GM19438 (cell line): ENCODE data around the gene DUOXA2.
"Not testable (repeated sequence)": the region's sequence is repeated elsewhere in the genome, so short reads cannot be mapped to it uniquely, and the experiment has no call there.

ENCODE experiments used
- ATAC-seq: cut with Tn5 transposase; IDR thresholded peaks from one replicate; pipeline ENCODE4 v1.9.1; 2021; ENCODE audit warnings: low read depth; ENCODE audit not compliant: unreplicated experiment

DUOXA2 gene

DNA sequence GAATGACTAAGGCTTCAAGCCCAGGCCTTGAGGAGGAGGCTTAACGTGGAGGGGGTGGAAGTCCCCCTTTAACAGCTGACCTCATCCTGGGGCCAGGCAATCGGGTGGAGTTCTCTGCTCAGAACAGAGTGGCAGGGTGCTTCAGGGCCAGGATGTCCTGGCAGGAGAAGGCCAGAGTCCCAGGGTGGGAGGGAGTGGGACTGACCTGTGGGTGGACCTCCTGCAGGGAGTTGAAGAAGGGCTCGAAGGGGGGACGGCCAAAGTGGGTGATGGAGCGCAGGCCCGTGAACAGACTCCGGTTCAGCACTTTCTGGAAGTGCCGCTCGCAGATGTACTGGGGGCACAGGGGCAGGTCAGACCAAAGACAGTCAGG, 19.8 kb upstream of the DUOXA2 start:
- ATAC-seq: no peak

DNA sequence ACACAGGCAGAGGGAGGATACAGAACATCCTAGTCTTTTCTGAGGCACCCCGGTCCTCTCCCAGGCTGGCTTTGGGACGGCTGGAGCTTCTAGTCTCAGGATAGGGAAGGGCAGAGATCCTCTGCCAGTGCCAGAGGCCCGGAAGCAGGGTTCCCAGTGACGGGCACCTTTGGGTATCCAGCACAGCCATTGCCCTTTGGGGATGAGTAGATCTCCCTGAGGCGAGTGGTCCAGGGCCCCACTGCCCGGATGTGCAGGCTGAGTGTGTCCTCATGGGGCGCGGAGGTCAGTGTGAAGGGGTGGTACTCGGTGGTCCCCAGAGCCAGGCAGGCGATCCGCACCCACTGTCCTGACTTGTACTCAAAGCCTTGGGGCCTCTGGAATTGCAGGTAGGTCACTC, 18.5 kb upstream of the DUOXA2 start:
- no peak for ATAC-seq

DNA sequence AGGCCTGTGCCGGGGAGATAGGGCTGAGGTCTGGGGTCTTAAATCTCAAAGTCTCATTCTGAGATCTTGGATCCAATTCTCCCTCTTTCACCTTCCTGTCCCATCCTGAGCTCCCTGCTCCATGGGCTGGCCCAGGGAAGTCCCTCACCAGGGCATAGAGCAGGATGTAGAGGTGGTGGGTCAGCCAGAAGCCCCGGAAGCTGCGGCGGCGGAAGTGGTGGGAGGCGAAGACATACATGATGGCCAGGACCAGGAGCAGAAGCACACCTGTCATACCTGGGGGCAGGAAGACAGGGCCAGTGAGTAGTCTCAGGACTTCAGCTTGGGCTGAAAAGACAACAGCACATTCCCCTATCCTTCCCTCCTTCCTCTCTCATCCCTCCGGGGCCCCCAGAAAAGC, 16.7 kb upstream of the DUOXA2 start:
- ATAC-seq: no peak

DNA sequence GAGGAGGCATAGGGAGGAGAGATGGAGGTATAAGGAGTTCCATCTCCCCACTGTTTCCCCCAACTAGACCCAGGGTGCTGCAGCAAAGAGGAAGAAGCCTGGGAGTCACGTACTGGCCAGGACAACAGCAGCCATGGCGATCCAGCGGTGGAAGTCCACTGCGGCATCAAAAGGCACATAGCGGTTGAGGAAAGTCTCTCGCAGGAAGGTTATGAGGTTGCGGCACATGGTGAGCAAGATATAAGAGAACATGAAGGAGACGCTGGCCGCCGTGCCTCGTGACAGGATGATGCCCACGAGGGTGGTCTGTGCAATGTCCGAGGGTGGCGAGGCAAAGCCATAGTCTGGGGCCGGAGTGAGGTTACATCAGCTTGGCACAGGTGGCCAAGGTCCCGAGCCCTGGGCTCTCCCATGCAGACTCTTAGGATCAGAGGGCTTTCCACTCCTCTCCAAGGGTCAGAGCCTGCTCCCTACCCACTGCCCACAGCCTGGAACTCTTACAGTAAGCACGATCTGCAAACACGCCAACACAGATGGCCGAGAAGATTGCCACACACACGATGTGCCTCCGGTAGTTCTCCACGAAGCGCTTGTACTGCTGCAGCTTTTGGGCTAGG, 14.5 kb upstream of the DUOXA2 start:
- no peak for ATAC-seq

DNA sequence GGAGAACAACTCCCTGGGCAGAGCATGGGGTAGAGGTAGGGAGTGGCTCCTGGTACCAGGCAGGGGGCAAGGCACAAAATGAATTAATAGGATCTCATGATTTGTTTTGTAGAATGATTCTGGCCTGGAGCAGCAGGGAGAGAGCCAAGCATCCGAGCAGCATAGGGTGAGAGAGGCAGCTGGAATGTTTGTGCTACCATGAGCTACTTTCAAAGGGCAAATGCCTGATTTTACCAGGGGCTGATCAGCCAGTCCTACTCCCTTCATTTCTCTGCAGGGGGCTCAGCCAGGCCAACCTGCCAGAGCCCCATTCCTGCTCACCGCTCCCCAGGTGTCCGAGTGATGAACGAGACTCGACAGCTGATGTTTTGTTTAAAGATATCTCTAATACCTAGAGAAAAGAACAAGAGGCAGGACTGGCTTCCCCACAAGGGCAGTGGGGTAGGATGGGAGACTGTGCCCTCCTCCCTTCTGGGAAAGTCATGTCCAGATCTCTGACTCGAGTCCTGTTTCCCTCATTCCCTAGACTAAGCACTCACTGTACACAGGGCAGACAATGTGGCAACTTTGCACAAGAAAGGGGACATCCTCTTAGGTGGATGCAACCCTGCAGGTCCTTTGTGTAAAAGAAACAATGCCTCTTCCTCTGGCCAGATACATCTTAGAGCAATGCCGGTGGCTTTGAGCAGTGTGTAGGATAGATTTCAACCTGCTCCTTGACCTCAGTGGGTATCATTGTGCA, 13.1 kb upstream of the DUOXA2 start:
- no peak for ATAC-seq

DNA sequence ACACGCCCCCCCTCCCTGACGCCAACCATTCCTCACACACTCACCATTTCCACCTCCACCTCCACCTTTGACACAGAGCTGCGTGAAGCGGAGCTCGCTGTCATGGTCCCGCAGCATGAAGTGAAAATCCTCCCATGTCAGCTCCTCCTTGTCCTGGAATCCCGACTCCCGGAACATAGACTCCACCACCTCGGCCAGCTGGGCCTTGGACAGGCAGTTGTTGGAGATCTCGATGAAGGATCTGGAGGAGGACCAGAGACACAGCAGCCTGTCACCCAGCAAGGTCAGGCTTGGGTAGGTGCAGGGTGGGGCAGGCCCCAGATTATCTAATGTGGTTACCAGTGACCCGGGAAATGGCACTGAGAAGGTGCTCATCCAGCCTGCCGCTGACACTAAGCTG, 12.4 kb upstream of the DUOXA2 start:
- no peak for ATAC-seq

DNA sequence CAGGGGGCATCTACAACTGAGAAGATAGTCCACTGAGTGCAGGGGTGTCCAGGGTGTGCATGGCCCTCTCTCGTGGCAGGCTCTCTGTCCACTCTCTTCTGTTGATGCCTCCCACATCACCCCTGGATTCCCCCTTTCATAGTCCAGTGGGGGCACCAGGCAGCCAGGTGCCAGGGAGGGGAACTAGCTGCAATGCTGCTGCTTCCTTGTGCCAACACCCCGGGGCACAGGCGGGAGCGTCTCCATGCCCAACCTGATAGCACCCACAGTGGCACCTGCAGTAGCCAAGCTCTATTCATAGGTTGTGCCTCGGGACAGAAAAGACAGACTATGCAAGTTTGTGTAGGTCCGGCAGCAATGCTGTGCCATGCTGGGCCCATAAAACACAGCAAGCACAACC, 11.9 kb upstream of the DUOXA2 start:
- ATAC-seq: no peak

DNA sequence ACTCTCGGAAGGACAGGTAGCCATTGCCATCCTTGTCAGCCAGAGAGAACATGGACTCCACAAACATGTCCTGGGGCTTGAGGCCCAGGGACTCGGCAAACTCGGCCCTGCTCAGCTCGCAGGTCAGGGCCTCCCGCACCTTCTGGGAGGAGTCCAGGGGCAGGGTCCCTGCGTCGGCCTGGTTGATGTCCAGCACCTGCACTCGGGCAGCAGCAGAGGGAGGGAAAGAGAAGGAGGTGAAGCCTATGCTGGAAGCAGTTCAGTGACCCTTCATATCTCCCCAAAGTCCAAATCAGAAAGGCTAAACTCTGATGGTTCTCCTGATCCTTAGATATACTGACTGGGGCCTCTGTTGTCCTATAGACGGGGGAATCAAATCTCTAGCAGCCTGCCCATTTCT, 10.0 kb upstream of the DUOXA2 start:
- ATAC-seq: not testable (repeated sequence)

DNA sequence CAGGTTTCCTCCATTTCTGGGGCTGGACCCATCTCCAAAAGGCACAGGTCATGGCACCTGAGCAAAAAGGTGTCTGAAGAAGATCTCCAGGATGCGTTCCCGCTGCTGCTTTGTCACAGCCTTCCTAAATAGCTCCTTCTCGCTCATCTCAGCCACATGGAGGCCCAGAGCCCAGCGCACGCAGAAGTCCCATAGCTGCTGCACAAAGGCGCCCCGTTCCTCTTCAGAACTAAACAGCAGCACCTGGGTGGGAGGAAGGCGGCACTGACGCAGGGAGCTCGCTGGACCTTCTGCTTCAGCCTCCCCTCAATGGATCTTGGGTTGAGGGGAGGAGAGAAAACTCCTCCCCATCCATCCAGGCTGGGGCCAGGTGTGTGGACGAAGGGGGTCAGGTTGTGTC, 8.5 kb upstream of the DUOXA2 start:
- ATAC-seq: no peak

DNA sequence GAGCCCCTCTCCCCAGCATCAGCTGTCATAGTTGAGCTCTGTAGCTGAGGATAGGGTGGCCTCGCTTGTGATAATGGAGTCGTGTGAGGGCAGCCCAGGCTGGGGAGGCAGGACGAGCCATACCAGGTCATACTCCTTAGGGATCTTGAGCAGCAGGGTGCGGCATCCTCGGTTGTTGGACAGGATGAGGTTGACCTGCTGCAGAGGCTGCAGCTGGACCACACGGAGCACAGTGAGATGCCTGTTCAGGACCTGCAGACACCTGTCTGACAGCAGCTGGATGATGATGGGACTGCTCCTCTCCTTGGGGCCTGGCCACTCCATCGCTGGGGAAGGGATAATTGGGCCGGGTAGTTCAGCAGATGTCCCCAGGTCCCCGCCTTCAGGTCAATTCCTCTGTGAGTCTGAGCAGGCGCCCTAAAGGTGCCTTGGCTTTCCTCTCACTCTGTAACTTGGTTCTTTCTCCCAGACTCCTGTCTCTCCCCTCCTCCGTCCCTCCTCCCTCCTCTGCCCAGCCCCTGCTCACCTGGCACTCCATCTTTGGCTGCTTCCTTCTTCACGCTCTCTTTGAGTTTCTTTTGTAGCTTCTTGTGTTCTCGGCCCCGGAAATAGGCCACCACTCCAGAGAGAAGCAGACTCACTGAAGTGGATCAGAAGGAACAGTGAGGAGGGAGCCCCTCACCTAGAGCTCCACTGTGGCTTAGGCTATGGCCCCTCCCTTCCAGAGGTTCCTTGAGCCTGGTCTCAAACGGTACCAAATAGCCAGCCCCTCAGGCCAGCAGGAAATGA, 7.9 kb upstream of the DUOXA2 start:
- no peak for ATAC-seq

DNA sequence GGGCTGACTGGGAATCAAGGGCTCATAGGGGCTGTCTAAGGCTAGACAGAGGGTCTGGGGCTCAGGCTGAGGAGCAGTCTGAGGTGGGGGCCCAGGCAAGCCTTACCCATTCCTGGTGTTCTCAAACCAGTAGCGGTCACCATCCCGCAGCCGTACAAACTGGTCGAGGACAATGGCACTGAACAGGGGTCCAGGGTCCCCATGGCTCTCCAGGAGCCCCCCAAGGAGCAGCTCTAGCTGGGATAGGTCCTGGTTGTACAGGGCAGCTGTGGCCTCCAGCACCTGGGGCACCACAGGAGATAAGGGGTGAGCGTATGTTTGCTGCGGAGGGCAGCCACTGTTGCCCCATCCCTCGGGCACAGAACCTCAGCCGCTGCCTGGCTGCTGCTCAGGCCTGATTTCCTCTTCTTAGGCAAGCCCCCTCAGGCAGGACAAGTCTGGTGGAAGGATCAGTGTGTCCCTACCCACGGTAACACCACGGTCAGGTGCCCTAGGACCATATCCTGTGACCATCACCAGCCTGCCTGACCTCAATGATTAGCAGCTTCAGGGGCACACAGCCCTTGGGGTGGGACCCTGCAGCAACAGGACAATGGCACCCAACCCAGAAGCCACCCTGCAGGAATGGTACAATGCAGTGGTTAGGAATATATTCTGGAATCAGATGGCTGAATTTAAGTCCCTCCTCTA, 6.0 kb upstream of the DUOXA2 start:
- ATAC-seq: no peak

DNA sequence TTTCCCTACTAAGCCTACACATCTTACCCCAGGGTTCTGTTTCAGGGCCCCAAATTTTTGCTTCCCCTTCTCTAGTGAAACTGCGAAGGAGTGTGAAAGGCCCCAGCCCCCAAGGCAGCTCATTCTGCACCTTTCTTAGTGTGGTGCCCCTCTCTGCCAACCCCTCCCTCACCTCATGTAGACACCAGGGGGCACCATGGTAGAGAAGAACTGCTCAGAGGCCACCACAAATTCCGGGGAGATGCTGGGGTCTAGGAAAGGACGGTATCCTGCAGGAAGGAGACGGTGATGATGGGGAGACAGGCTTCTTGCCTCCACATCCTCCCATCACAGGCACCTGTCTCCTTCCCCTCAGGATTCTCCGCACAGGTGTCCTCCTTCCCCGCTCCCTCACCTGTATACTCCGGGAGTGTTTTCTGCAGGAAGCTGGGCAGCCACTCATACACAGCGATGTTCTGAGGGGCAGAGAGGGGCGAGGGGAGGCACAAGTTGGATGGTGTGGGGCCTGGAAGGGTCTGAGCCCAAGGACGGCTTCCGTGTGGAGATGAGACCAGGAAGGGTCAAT, 3.8 kb upstream of the DUOXA2 start:
- no peak for ATAC-seq

DNA sequence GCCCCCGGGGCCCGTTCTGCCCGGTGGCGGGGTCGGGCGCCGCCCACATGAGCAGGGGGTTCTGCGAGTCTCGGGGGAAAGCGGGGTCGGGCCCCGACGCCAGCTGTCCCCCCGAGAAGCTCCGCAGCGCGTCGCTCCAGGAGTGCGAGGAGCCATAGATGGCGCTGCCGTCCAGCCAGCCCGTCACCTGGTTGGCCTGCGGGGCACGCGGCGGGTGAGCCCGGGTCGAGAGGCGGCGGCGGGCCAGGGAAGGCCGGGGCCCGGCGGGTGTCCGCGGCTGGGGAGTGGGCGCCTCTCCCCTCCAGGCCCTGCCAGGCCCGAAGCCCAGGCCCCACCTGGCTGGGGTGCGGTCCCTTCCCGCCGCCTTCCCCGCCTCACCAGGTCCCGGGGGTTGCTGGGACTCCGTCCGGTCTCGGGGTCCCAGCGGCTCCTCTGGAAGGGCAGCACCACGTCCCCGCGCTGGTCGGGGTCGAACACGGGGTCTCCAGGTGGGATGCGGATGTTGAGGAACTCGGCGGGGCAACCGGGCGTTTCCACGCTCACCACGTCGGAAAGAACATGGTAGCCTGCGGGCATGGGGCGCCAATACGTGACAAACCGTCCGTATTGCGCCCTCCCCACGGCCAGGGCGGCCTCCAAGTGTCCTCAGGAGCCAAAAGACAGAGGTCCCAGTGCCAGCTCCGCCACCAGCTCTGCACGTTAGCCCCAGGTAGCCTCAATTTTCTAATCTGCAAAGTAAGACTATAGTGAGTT, 2.6 kb upstream of the DUOXA2 start:
- ATAC-seq: no peak

DNA sequence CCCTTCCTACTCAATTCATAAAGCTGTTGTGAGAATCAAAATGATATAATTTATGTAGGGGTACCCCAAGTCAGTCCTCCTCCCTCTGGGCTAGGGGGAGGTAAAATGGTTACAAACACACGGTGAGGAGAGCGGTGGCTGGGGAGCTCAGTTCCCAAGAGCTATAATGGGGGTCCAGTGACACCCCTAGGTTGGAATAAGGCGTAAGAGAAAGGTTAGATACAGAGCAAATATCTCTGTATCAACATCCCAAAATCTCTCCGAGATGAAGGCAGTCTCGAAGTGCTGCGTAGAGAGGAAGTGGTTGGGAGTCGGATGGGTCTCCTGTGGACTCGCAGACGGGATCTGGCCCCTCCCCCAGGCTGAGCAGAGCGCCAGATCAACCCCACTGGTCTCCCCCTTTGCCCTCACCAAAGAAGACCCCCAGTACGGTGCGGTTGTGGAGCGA, 2.0 kb upstream of the DUOXA2 start:
- no peak for ATAC-seq

DNA sequence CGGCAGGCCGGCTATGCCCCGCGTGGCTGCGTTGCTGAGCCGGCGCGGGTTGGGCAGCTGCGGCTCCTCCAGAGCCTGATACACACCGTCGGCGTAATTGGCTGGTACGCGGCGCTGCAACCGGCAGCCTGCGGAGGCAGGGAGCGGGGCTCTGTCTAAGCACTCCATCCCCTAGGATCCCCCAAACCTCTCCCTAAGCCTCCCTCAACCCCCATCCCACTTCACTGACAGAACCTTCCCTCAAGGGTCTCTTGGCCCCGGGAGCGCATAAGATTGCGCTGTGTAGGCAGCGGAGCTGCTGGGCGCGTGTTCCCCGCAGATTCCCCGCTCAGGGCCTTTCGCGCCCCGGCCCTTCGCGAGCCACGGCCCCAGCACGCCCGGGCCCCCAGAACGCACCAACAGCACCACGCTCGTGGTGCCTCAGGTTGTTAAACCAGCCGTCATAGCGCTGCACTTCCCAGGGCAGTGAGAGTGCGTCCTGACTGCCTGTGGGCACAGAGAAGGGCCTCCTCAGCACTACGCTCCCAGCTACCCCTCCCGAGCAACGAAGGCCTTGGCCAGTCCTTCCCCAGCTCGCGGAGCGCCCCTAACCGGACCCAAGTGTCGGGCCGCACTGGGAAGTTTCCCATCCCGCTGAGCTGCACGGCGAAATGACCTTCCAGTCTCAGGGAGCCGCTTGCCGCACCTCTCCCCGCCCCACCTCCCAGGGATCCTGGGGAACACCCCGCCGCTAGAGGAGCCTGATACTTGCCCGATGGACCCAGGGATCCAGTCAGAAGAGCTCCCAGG, 1.3 kb upstream of the DUOXA2 start:
- no peak for ATAC-seq

DNA sequence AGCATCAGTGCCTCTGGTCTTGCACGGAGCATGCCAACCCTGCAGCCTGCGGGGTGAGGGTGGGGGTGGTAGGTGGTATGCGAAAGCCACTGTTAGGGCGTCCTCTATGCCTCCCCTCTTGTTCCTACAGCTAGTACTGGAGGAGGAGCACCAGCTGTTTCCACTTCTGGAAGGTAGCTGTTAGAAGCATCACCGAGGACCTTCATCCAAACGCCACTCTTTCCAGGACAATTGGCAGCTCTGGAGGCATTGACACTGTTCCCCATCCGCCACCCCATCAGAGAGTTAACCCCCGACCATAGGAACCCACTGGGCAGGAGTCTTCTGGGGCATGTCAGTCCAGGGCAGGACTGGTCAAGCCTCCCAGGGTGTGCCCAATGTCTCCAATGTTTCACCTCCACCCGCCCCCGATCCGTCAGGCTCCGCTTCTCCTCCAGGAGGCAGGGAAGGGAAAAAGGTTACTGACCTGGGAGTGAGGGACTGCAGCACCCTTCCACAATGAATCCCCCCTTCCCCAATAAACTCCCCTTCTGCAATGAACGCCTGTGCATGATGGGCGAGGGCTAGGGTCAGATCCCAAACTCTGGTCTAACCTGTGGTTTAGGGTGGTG, 641 bp upstream of the DUOXA2 start:
- no peak for ATAC-seq

DNA sequence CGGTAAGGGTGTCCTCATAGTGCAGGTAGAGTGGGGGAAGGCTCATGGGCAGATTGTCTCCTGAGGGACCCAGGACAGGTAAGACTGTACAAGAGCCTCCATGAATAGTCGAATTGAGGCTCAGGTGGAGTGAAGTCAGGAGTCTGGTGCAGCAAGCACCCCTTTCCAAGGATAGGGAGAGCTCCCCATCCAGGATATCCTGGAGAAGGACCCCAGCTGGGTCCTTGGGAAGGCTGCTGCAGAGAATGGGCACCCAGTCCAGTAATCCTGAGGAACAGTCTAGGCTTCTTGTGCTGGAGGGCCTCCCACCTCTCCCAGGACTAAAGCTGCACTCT, 592 bp downstream of the DUOXA2 start:
- ATAC-seq: no peak

DNA sequence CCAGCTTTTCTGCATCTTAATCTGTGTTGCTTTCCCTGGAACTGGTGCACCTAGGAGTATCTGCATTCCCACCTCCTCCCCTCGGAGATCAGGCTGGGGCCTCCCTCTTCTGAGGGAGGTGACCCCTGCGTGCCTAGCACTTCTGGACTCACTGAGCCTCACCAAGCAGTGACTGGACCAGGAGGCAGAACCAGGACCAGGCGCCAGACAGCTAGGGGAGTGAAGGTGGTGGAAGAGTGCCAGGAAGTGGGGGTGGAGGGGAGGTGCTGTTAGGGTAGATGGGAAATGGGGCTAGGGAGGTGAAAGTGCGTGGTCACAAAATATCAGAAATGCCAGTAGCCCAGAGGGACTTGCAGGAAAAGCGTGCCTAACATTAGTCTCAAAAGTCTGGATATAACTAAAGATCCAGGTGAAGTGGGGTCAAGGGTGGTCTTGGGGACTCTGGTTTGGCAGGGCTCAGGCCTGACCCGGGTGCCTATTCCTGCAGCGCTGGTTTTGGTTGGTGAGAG, 1.2 kb downstream of the DUOXA2 start:
- no peak for ATAC-seq

DNA sequence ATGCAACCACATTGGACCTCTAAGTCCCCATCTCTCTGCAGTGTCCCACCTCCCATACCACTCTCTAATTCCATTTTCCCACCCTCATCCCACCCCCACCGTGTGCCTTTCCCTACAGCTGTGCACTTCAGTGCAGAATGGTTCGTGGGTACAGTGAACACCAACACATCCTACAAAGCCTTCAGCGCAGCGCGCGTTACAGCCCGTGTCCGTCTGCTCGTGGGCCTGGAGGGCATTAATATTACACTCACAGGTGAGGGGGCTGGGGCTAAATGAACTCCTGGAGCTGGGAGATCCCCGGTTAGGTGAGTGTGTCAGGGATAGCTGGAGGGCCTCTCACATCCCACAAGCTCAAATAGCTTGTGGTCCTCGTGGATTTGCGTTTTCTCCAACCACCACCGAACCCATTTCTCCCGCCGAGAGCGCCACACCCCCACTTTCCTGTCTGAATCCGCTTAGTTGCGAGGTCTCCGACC, 1.9 kb downstream of the DUOXA2 start:
- ATAC-seq: no peak
